B cell (primary cell): Measurements from ENCODE around the gene IRX3. TPM values are rescaled to one million over a fixed set of nuclear protein-coding genes. Genes with fewer than 3 reads are reported as not detected.
A peak's percentile ranks its signal among the peaks of the same experiment; 100 is the strongest.

ENCODE experiments used
- ATAC-seq: fragments of 200-7000 bp; cut with Tn5 transposase; one replicate; pipeline ENCODE4 v1.10.0; 2021; ENCODE audit warnings: low read depth, mild to moderate bottlenecking, moderate number of reproducible peaks, moderate library complexity
- CTCF ChIA-PET: fragments of 350-600 bp; sonication (Branson Sonifier 250); formaldehyde crosslinking; loops from one replicate; lab custom pipeline; 2021; ENCODE audit warnings: antibody characterized with exemption, inconsistent platforms; lab: Charles Lee
- POLR2A ChIA-PET: fragments of 350-600 bp; sonication (Branson Sonifier 250); formaldehyde crosslinking; loops from one replicate; lab custom pipeline; 2021; ENCODE audit warnings: antibody characterized with exemption; lab: Charles Lee
- DNase-seq: peaks from one replicate; pipeline ENCODE4 v3.0.0; 2013
- H2AFZ ChIP-seq: 2 replicates; pipeline ENCODE4 v1.6.1; 2012; ENCODE audit warnings: mild to moderate bottlenecking, low read depth, low read length; ENCODE audit not compliant: insufficient read depth, poor library complexity, severe bottlenecking
- H3K27ac ChIP-seq, 2 donors: 1 replicate in 1 of 2; 2 replicates in 1 of 2; pipeline ENCODE4 v1.5.1; 2012 to 2013; ENCODE audit warnings: low read length in 2 of 2, mild to moderate bottlenecking in 2 of 2, moderate library complexity in 1 of 2
- H3K27me3 ChIP-seq, 4 experiments: fragments of 200-600 bp in 1 of 4; sonication (generic) in 1 of 4; replicated peaks in 1 of 4; 1 replicate in 2 of 4; 2 replicates in 2 of 4; pipeline versions ENCODE4 v1.6.1 to v1.7.0; 2013 to 2016; ENCODE audit warnings: low read length in 3 of 4, mild to moderate bottlenecking in 2 of 4, mixed read lengths in 1 of 4, moderate library complexity in 1 of 4; ENCODE audit not compliant: insufficient read depth in 4 of 4, control insufficient read depth in 3 of 4; ENCODE audit errors: control extremely low read depth in 1 of 4
- H3K36me3 ChIP-seq, 2 experiments: replicated peaks in 1 of 2; 1 replicate in 1 of 2; 2 replicates in 1 of 2; pipeline versions ENCODE4 v1.6.1 to v1.7.1; 2013; ENCODE audit warnings: low read length in 1 of 2; ENCODE audit not compliant: insufficient read depth in 2 of 2, control insufficient read depth in 1 of 2; ENCODE audit errors: control extremely low read depth in 1 of 2, extremely low read depth in 1 of 2
- H3K4me1 ChIP-seq, 2 donors: fragments of 200-600 bp in 1 of 2; sonication (generic) in 1 of 2; 1 replicate in 1 of 2; 2 replicates in 1 of 2; pipeline versions ENCODE4 v1.5.1 to v1.6.1; 2013 to 2017; ENCODE audit warnings: low read length in 2 of 2; ENCODE audit not compliant: control insufficient read depth in 2 of 2, insufficient read depth in 2 of 2
- H3K4me2 ChIP-seq: replicated peaks from 2 replicates; pipeline ENCODE3; 2012; ENCODE audit warnings: mild to moderate bottlenecking, low read depth, low read length; ENCODE audit not compliant: poor library complexity, severe bottlenecking
- H3K4me3 ChIP-seq, 5 experiments: fragments of 200-600 bp in 1 of 5; sonication (generic) in 1 of 5; 1 replicate in 3 of 5; 2 replicates in 2 of 5; pipeline versions ENCODE4 v1.5.1 to v1.7.0; 2011 to 2016; ENCODE audit warnings: low read length in 4 of 5, mild to moderate bottlenecking in 4 of 5, low read depth in 2 of 5, control low read depth in 1 of 5, moderate library complexity in 1 of 5; ENCODE audit not compliant: insufficient read depth in 1 of 5; ENCODE audit errors: control extremely low read depth in 1 of 5, extremely low read depth in 1 of 5
- H3K79me2 ChIP-seq: fragments of 200-600 bp; sonication (generic); one replicate; pipeline ENCODE4 v1.6.0; 2016; ENCODE audit warnings: low read length; ENCODE audit not compliant: control insufficient read depth, insufficient read depth
- H3K9ac ChIP-seq: fragments of 200-600 bp; sonication (generic); 2 replicates; pipeline ENCODE4 v1.6.1; 2017; ENCODE audit warnings: mild to moderate bottlenecking, low read length, moderate library complexity
- H3K9me3 ChIP-seq, 3 donors: one replicate each; pipeline versions ENCODE4 v1.6.1 to v1.7.1; 2013; ENCODE audit warnings: low read length in 2 of 3; ENCODE audit not compliant: control insufficient read depth in 2 of 3, insufficient read depth in 1 of 3; ENCODE audit errors: control extremely low read depth in 1 of 3
- H4K20me1 ChIP-seq: 2 replicates; pipeline ENCODE4 v1.6.0; 2012; ENCODE audit warnings: mild to moderate bottlenecking, low read length; ENCODE audit not compliant: insufficient read depth, control insufficient read depth, poor library complexity, severe bottlenecking
- H3K27ac Mint-ChIP-seq: one replicate; pipeline ENCODE4 v1.8.0; 2021; ENCODE audit warnings: mixed read lengths
- H3K27me3 Mint-ChIP-seq: one replicate; pipeline ENCODE4 v1.8.0; 2021; ENCODE audit warnings: mixed read lengths
- H3K4me1 Mint-ChIP-seq: one replicate; pipeline ENCODE4 v1.8.0; 2021; ENCODE audit warnings: mixed read lengths
- H3K4me3 Mint-ChIP-seq: one replicate; pipeline ENCODE4 v1.8.0; 2021; ENCODE audit warnings: mixed read lengths
- H3K9me3 Mint-ChIP-seq: one replicate; pipeline ENCODE4 v1.8.0; 2022; ENCODE audit warnings: mixed read lengths; ENCODE audit not compliant: insufficient read depth
- EZH2 ChIP-seq: IDR thresholded peaks from 2 replicates; pipeline ENCODE4 v1.6.1; 2012; ENCODE audit warnings: borderline replicate concordance, low read depth, mild to moderate bottlenecking, moderate library complexity, low read length; ENCODE audit not compliant: insufficient read depth, poor library complexity, severe bottlenecking
- WGBS: methylation state at CpG from one replicate; pipeline ENCODE4 v1.1.5; 2013; ENCODE audit warnings: missing lambda C conversion rate; ENCODE audit not compliant: insufficient coverage; 5-methylcytosine and 5-hydroxymethylcytosine counted together
- intact Hi-C: fragments of 100-400 bp; cut with micrococcal nuclease; formaldehyde crosslinking; loops from one replicate; pipeline ENCODE4 v1.10.0; 2022
- polyA plus RNA-seq: library from polyadenylated mRNA; depleted of rRNA; stranded (reverse); fragments of >200 nt; gene quantifications from 2 replicates; pipeline ENCODE4 v1.2.3, GENCODE V29; 2012
- total RNA-seq, 2 donors: library from RNA; stranded (reverse); fragments of 120-200 nt in 1 of 2; gene quantifications; 1 replicate in 1 of 2; 2 replicates in 1 of 2; pipeline versions ENCODE4 v1.2.3 to v1.2.4, GENCODE V29; 2013 to 2022
- TF ChIP-seq, protein P1 (sequence below): fragments of 200-600 bp; IDR thresholded peaks from one replicate; pipeline ENCODE4 v1.8.0; 2022; ENCODE audit warnings: antibody characterized with exemption, mild to moderate bottlenecking

Gene IRX3
- total and polyA plus RNA-seq, 2 donors (not counting 1 experiment from before 2014, with no cell fraction given), result not detected

DNA sequence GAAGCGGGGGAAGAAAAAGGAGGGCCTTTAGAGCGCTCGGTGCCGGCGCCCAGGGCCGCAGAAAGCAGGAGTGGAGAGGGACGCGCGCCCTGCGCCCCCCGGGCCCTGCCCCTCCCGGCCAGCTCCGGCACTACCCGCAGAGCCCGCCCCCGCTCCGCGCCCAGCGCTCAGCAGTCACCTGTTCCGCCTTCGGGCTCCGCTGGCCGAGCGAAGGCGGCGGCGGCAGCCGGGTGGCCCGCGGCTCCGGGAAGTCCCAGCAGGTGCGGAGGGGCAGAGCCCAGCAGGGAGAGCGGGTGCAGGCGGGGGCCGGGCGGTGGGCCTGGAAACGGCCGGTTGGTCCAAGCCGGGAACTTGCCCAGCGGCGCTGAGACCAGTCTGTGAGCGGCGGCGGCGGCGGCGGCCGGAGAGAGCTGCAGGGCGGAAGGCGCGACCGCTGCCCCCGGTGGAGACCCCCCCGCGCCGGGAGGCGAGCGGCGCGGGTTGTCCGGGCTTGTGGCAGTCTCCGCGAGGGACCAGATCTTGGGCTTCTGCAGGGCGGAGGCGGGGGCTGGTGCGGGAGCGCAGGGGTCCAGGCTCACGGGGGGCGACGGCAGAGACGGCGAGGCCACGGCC lies 2.2 kb downstream of the IRX3 start:
- no peak overlapping the region for H3K27ac Mint-ChIP-seq
- ChIA-PET POLR2A (no interaction called here), CTCF (no interaction called here)
- Histone ChIP-seq H2AFZ (no peak overlapping the region), H3K27me3 (peaks cover 0 to 75% (median 32%) of the 10 kb centered on the region in 4 experiments), H3K27ac (no peak overlapping the region), H3K4me1 (peaks cover 9 to 14% of the 10 kb centered on the region in 2 donors), H3K36me3 (no peaks in the 10 kb centered on the region), H3K4me3 (no peak overlapping the region), H4K20me1 (no peaks in the 10 kb centered on the region), H3K4me2 (no peak overlapping the region), H3K9ac (no peak overlapping the region), H3K9me3 (peaks cover 0 to 18% (median 0%) of the 10 kb centered on the region in 3 donors), H3K79me2 (no peaks in the 10 kb centered on the region)
- WGBS, result 5% methylated on average over 73 of the region's 73 CpGs
- DNase-seq (no peak), ATAC-seq (no peak)
- no peak overlapping the region for H3K4me3 Mint-ChIP-seq
- H3K27me3 Mint-ChIP-seq, result peaks cover 60% of the 10 kb centered on the region
- intact Hi-C loops, result no loop called here
- no peaks in the 10 kb centered on the region for H3K9me3 Mint-ChIP-seq
- TF ChIP-seq, protein P1, sequence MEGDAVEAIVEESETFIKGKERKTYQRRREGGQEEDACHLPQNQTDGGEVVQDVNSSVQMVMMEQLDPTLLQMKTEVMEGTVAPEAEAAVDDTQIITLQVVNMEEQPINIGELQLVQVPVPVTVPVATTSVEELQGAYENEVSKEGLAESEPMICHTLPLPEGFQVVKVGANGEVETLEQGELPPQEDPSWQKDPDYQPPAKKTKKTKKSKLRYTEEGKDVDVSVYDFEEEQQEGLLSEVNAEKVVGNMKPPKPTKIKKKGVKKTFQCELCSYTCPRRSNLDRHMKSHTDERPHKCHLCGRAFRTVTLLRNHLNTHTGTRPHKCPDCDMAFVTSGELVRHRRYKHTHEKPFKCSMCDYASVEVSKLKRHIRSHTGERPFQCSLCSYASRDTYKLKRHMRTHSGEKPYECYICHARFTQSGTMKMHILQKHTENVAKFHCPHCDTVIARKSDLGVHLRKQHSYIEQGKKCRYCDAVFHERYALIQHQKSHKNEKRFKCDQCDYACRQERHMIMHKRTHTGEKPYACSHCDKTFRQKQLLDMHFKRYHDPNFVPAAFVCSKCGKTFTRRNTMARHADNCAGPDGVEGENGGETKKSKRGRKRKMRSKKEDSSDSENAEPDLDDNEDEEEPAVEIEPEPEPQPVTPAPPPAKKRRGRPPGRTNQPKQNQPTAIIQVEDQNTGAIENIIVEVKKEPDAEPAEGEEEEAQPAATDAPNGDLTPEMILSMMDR, result no peak
- peaks cover 21% of the 10 kb centered on the region for H3K4me1 Mint-ChIP-seq

DNA sequence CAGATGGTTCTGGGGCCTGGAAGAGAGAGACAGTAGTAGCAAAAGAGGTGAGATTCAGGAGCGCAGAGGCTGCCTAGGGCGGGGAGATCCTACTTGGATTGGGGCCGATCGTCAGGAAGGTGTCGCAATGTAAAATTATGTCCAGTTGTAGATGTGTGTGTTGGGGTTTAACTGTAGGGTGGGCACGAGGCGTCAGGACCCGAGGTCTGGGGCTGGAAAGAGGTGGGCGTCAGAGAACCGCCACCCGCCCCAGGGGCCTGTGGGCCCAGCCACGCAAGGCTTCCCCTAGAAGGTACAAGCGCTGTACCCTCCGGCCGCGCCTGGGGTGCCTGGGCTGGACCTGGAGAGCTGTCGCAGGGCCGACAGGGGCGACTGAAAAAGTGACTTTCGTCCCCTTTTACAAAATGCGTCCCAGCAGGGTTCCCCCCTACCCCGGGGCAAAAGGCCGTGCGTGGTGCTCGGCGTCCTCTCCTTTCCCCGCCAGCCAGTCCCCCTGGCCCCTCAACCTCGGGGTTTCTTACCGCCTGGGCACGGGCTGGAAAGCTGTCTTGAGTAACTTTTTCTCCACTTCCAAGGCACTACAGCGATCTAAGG lies 2.8 kb downstream of the IRX3 start:
- Mint-ChIP-seq H3K27ac (no peak overlapping the region), H3K9me3 (no peaks in the 10 kb centered on the region), H3K4me1 (peaks cover 21% of the 10 kb centered on the region), H3K27me3 (peaks cover 61% of the 10 kb centered on the region), H3K4me3 (peak overlapping the region; percentile 20)
- H3K36me3 ChIP-seq, result no peaks in the 10 kb centered on the region
- no peak overlapping the region for H3K4me3 ChIP-seq
- no peak overlapping the region for H3K4me2 ChIP-seq
- H3K9me3 ChIP-seq, result peaks cover 0 to 18% (median 0%) of the 10 kb centered on the region in 3 donors
- no peaks in the 10 kb centered on the region for H3K79me2 ChIP-seq
- intact Hi-C loops, result no loop called here
- peaks cover 0 to 72% (median 31%) of the 10 kb centered on the region in 4 experiments for H3K27me3 ChIP-seq
- peaks cover 9 to 14% of the 10 kb centered on the region in 2 donors for H3K4me1 ChIP-seq
- no peak overlapping the region for H3K27ac ChIP-seq
- ChIA-PET POLR2A (no interaction called here), CTCF (no interaction called here)
- TF ChIP-seq, protein P1, result no peak
- no peak for TF ChIP-seq EZH2
- ATAC-seq (no peak), DNase-seq (no peak)
- H3K9ac ChIP-seq, result no peak overlapping the region
- WGBS, result 11% methylated on average over 30 of the region's 31 CpGs
- no peaks in the 10 kb centered on the region for H4K20me1 ChIP-seq
- no peak overlapping the region for H2AFZ ChIP-seq
